Measurements from ENCODE around the gene ADAMTS9.

The ADAMTS9 gene

GRCh38 chr3:64728428-64728827 is 40.6 kb upstream of the ADAMTS9 start:
- H3K27me3 ChIP-seq = no peaks in the 10 kb centered on the region
- no peaks in the 10 kb centered on the region for H3K36me3 ChIP-seq
- H3K27ac ChIP-seq = no peak overlapping the region
- H3K4me3 ChIP-seq (ENCODE audit: low read depth in 1 of 2, low read length in 1 of 2) = no peak overlapping the region
- no peaks in the 10 kb centered on the region for H3K4me1 ChIP-seq (ENCODE audit: control insufficient read depth in 1 of 2, insufficient read depth in 1 of 2, low read depth in 1 of 2, low read length in 1 of 2)
- TF ChIP-seq CTCF (IDR thresholded peaks at IDR 0.05) = no peak
- no peaks in the 10 kb centered on the region for H3K9me3 ChIP-seq

DNA sequence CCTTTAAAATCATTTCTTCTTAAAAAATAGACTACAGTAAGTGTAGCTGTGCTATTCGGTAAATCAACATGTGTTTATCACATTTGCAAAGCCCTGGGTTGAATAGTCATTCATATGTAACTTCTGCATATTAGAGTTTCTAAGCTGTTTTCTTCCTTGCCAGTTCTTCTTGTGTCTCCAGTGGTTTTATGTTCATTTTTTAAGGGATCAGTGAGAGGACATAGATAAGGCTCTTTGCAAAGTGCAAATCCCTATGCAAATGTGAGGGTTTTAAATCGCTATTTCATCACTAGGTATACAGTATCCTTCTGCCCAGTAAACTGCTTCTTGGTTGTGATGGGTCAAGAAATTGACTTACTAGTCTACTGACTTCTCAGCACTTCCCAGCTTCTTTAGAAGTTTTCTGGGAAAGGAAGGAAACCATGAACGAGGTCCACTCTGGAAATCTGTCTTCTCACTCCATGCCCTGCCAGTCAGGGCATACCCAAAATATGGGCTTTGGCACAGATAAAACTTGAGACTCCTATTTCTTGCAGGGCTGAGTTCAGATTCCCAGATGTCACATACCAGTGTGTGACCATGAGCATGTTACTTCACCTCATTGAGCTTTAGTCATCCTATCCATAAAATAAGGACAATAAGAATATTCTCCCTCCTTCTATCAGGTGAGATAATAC is 38.8 kb upstream of the ADAMTS9 start:
- H3K36me3 ChIP-seq = no peaks in the 10 kb centered on the region
- H3K27ac ChIP-seq = no peak overlapping the region
- no peaks in the 10 kb centered on the region for H3K9me3 ChIP-seq
- no peaks in the 10 kb centered on the region for H3K27me3 ChIP-seq
- no peaks in the 10 kb centered on the region for H3K4me1 ChIP-seq (ENCODE audit: control insufficient read depth in 1 of 2, insufficient read depth in 1 of 2, low read depth in 1 of 2, low read length in 1 of 2)
- no peak overlapping the region for H3K4me3 ChIP-seq (ENCODE audit: low read depth in 1 of 2, low read length in 1 of 2)
- no peak for TF ChIP-seq CTCF (IDR thresholded peaks at IDR 0.05)

DNA sequence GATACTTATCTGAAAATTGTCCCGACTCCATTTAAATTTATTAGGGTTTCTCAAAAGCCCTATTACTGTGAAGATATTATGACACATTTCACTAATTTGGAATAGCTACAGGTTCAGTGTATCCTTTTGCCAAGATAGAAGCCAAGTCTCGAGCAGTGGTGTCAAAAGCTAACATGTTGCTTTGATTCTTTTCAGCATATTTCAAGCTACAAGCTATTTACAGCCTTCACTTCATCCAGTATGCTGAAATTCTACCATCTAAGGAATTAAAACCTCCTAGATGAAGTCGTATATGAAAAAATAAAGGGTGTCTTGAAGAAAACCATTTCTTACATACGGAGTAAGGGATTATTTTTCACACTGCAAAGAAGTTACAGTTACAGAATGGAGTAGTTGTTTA is 31.2 kb upstream of the ADAMTS9 start:
- Histone ChIP-seq H3K27ac (no peak overlapping the region), H3K4me1 (ENCODE audit: control insufficient read depth in 1 of 2, insufficient read depth in 1 of 2, low read depth in 1 of 2, low read length in 1 of 2) (no peaks in the 10 kb centered on the region), H3K9me3 (no peaks in the 10 kb centered on the region), H3K4me3 (ENCODE audit: low read depth in 1 of 2, low read length in 1 of 2) (no peak overlapping the region), H3K36me3 (no peaks in the 10 kb centered on the region), H3K27me3 (no peaks in the 10 kb centered on the region)
- TF ChIP-seq CTCF (IDR thresholded peaks at IDR 0.05) = no peak

- TF ChIP-seq CTCF (IDR thresholded peaks at IDR 0.05) = no peak
- Histone ChIP-seq H3K4me1 (ENCODE audit: control insufficient read depth in 1 of 2, insufficient read depth in 1 of 2, low read depth in 1 of 2, low read length in 1 of 2) (no peaks in the 10 kb centered on the region), H3K27me3 (no peaks in the 10 kb centered on the region), H3K27ac (no peak overlapping the region), H3K4me3 (ENCODE audit: low read depth in 1 of 2, low read length in 1 of 2) (no peak overlapping the region), H3K36me3 (no peaks in the 10 kb centered on the region), H3K9me3 (no peaks in the 10 kb centered on the region)
Measured at GRCh38 chr3:64717872-64718613, 30.2 kb upstream of the ADAMTS9 start.

GRCh38 chr3:64717411-64717810 is 29.6 kb upstream of the ADAMTS9 start:
- H3K27me3 ChIP-seq = no peaks in the 10 kb centered on the region
- TF ChIP-seq CTCF (IDR thresholded peaks at IDR 0.05) = no peak
- H3K36me3 ChIP-seq = no peaks in the 10 kb centered on the region
- H3K27ac ChIP-seq = no peak overlapping the region
- no peak overlapping the region for H3K4me3 ChIP-seq (ENCODE audit: low read depth in 1 of 2, low read length in 1 of 2)
- H3K9me3 ChIP-seq = no peaks in the 10 kb centered on the region
- H3K4me1 ChIP-seq (ENCODE audit: control insufficient read depth in 1 of 2, insufficient read depth in 1 of 2, low read depth in 1 of 2, low read length in 1 of 2) = no peaks in the 10 kb centered on the region
